HG02678 (cell line): ENCODE results near the gene CDH23.

ENCODE experiments used
- ATAC-seq: cut with Tn5 transposase; IDR thresholded peaks from one replicate; pipeline ENCODE4 v1.9.1; 2021; ENCODE audit warnings: mild to moderate bottlenecking, moderate library complexity; ENCODE audit not compliant: unreplicated experiment

The CDH23 gene

GRCh38 chr10:71746344-71747037, 349.8 kb downstream of the CDH23 start:
- ATAC-seq = no peak

- no peak for ATAC-seq
These were observed 350.4 kb downstream of the CDH23 start for GRCh38 chr10:71747039-71747531.

DNA sequence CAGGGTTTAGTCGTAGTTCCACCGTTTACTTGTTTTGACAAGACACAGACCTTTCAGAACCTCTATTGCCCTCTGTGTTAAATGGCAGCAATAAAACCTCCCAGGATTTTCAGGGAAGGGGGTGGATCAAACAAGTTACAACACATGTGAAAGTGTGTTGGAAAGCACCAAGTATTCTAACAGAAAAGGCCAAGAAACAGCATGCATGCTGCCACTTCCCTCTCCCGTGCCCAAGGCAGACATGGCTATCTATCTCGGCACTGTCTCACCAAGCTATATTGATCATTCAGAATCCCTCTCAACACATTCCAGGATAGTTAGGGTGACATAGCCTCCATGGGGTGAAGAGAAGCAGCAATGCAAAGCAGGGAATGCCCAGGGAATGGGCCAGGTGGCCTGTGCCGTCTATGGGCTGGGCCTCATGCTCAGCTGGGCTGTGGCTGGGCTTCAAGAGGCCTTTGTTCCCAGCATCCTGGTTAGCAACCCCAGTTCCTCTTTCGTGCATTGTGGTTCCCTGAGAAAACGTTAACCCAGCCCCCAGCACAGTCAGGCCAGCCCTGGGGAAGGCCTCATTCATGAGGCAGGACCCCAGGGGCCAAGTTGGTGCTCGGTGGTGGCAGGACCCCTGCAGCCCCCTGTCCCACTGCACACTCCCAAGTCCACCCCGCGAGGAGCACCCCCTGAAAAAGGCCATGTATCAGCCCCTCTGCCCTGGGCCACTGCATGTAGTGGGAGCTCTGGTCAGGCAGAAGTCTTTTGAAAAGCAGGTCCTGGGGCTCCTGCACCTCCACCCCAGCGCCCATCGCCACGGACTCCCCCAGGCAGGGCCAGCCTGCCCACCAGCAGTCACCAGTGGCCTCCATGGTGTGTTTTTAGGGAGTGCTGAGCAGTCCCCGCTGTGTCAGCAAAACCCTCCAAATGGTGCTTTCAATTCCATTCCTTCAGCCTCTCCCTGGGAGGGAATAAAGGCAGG, 351.1 kb downstream of the CDH23 start:
- no peak for ATAC-seq

GRCh38 chr10:71748671-71749191, 352.0 kb downstream of the CDH23 start:
- ATAC-seq = peak; percentile 59

DNA sequence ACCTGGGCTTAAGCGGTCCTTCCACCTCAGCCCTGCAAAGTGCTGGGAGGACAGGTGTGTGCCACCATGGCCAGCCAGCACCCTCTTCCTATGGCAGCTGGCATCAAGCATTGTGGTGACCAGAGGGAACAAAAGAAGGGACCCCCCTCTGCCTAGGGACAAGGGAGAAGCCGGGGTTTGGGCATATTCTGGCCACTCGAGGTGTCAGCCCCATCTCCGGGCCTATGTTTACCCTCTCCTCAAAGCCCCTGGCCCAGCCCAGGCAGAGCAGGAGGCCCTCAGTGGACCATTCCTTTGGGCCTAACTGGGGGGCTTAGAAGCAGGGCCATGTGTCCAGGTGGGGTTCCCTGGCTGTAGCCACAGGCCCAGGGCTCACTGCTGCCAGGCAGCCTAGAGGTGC, 352.7 kb downstream of the CDH23 start:
- ATAC-seq = no peak

GRCh38 chr10:71750124-71750841, 353.6 kb downstream of the CDH23 start:
- ATAC-seq = no peak

GRCh38 chr10:71750986-71751385, 354.3 kb downstream of the CDH23 start:
- no peak for ATAC-seq

GRCh38 chr10:71751515-71752224, 354.9 kb downstream of the CDH23 start:
- ATAC-seq = no peak

DNA sequence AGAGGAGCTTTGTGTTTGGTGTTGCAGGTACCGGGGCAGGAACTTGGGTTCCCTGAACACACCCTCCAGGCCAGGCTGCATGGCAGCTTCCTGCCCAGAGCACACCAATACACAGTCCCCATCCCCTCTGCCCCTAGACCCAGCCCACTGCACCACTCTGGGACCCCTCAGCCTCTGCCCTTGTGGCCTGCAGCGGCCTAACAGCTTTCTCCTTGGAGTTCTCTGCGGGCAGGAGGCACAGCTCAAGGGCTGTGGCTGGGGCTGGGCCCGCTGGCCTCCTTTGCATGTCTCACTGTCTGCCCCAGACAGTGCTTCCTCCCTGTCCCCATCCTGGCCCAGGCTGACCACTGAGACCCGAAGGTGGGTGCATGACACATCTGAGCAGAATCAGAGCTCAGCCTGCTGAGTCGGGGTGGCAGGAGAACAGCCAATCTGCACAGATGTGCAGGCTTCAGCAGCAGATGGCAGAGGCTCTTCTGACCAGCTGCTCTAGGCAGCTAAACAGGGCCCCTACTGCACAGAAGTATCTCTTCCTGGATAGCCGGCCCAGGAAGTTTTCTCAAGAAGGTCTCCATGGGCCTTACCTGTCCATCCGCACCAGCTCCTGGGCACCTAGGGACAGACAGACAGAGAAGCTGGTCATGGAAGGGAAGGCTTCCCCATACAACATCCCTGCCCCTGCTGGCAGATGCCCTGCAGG, 355.8 kb downstream of the CDH23 start:
- ATAC-seq = no peak

GRCh38 chr10:71753091-71753959, 356.6 kb downstream of the CDH23 start:
- ATAC-seq = no peak

- ATAC-seq = no peak
These were observed 357.3 kb downstream of the CDH23 start for GRCh38 chr10:71753960-71754505.

GRCh38 chr10:71754562-71754961, 357.8 kb downstream of the CDH23 start:
- ATAC-seq = no peak

DNA sequence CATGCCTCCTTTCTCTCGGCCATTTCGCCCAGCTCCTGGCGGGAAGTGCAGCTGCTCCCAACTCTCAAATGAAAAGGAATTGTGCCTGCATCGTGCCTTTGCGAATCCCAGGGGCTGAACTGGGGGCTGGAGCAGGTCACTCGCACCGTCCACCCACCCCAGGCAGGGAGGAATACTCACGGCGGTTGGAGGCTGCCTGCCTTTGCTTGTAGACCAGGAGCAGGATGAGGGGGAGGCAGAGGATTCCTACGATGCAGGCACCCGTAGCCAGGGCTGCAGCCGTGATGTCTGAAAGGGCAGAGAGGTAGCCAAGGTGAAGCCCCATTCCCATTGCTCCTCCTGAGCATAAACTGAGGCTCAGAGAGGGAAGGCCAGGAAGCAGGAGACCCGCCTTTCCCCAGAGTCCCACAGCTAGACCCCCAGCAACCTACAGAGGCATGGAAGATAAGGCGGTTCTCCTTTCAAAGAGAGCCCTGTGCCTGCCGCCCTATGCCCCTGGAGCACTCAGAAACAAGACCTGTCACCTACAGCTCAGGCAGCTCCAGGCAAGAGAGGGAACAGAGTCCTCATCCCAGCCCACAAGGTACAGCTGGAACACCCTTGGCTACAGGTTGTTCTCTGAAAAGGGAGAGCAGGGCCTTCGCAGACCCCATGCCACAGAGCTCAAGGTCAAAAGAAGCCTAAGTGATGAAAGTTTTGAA, 358.6 kb downstream of the CDH23 start:
- ATAC-seq = no peak

- no peak for ATAC-seq
These were observed 359.8 kb downstream of the CDH23 start for GRCh38 chr10:71756311-71757191.

DNA sequence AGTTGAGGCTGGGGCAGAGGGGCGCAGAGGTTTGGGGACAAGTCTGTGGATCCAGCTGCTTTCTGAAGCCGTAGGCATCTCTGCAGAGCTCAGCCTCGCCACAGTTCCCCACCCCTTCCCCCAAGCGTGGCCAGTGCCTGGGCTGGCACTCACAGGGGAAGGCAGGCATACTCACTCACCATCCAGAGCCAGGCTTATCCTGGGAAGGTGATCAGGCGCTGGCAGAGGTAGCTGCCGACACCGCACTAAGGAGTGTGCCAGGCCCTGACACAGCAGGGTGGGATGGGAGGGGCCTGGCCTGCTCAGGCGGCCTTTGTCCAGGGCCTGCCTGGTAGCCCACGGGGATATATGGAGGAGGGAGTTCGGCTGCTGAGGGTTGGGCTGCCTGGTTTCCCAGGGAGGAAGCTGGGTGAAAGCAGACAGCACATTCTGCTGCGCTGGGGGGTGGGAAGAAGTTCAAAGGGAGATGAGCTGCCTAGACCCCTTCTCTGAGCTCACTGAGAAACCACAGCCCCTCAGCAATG, 360.7 kb downstream of the CDH23 start:
- ATAC-seq = no peak

- ATAC-seq = no peak
These were observed 364.4 kb downstream of the CDH23 start for GRCh38 chr10:71761105-71761511.
